K562 (cell line): ENCODE results near the gene CEP120. TPM values are rescaled to one million over a fixed set of nuclear protein-coding genes. Genes with fewer than 3 reads are reported as not detected.

Source experiments
- CEBPB ChIP-seq: fragments of 450-650 bp; IDR thresholded peaks from 2 replicates; pipeline ENCODE4 v1.6.1; 2016; ENCODE audit warnings: missing genetic modification characterization, missing compliant biosample characterization
- EGR1 ChIP-seq: fragments of 450-650 bp; conservative IDR thresholded peaks from 2 replicates; pipeline ENCODE4 v1.6.1; 2017; ENCODE audit warnings: mild to moderate bottlenecking
- EZH2 ChIP-seq: IDR thresholded peaks from 2 replicates; pipeline ENCODE4 v1.6.1; 2012; ENCODE audit warnings: low read depth, mild to moderate bottlenecking, inconsistent platforms, low read length, borderline replicate concordance
- MECOM ChIP-seq: fragments of 250-450 bp; sonication (Bioruptor Pico); IDR thresholded peaks from 2 replicates; pipeline ENCODE4 v1.8.0; 2022; ENCODE audit warnings: inconsistent platforms
- MEIS2 ChIP-seq: fragments of 450-650 bp; IDR thresholded peaks from 2 replicates; pipeline ENCODE4 v1.6.1; 2014; ENCODE audit warnings: mild to moderate bottlenecking; ENCODE audit not compliant: partially characterized antibody
- NBN ChIP-seq: fragments of 450-650 bp; IDR thresholded peaks from 2 replicates; pipeline ENCODE4 v1.6.1; 2016; ENCODE audit warnings: low read depth, mild to moderate bottlenecking
- NFE2 ChIP-seq: IDR thresholded peaks from 2 replicates; pipeline ENCODE4 v1.6.1; 2014; ENCODE audit warnings: antibody characterized with exemption, low read depth
- PBX2 ChIP-seq, 2 experiments: IDR thresholded peaks in 1 of 2; conservative IDR thresholded peaks in 1 of 2; 2 replicates each; pipeline ENCODE4 v1.6.1; 2016; ENCODE audit warnings: low read depth in 2 of 2, mild to moderate bottlenecking in 1 of 2, missing compliant biosample characterization in 1 of 2, missing genetic modification characterization in 1 of 2, moderate library complexity in 1 of 2
- PCBP2 ChIP-seq: fragments of 200-400 bp; formaldehyde crosslinking; IDR thresholded peaks from 2 replicates; pipeline ENCODE4 v1.6.1; 2018; ENCODE audit warnings: low read length, low read depth, mild to moderate bottlenecking, moderate library complexity; ENCODE audit not compliant: poor library complexity, severe bottlenecking
- ZBTB26 ChIP-seq: fragments of 450-650 bp; formaldehyde crosslinking; IDR thresholded peaks from 2 replicates; pipeline ENCODE4 v1.4.0; 2022; ENCODE audit warnings: missing genetic modification characterization
- ZNF3 ChIP-seq: fragments of 250-450 bp; sonication (Bioruptor Pico); IDR thresholded peaks from 2 replicates; pipeline ENCODE4 v1.5.0; 2021; ENCODE audit warnings: mild to moderate bottlenecking, moderate library complexity
- ZNF316 ChIP-seq: fragments of 450-650 bp; IDR thresholded peaks from 2 replicates; pipeline ENCODE4 v1.6.1; 2016
- polyA plus RNA-seq, 8 experiments: library from polyadenylated mRNA; depleted of rRNA in 4 of 8; stranded (reverse) in 5 of 8; unstranded in 3 of 8; fragments of >200 nt; fragmentation: Nextera tagmentation in 2 of 8; fragmentation: Illumina TruSeq in 1 of 8; extraction: Ambion mirVana in 2 of 8; extraction: Trizol in 1 of 8; gene quantifications; 2 replicates each; pipeline versions ENCODE4 v1.2.1 to v1.2.3, GENCODE V29; 2011 to 2014; ENCODE audit warnings: inconsistent platforms in 1 of 8, missing spikeins in 1 of 8
- total RNA-seq, 7 experiments: library from RNA; depleted of rRNA in 6 of 7; stranded (reverse); fragments of >200 nt in 6 of 7; fragmentation: Illumina TruSeq in 2 of 7; extraction: Trizol in 2 of 7; gene quantifications; 2 replicates each; pipeline versions ENCODE4 v1.2.1 to v1.2.3, GENCODE V29; 2011 to 2021; ENCODE audit warnings: low replicate concordance in 1 of 7
- TF ChIP-seq, protein P1 (sequence below): fragments of 200-800 bp; sonication (Bioruptor generic); IDR thresholded peaks from 2 replicates; pipeline ENCODE4 v1.6.1; 2016; ENCODE audit warnings: missing genetic modification characterization, missing compliant biosample characterization
- TF ChIP-seq, protein P2 (sequence below): fragments of 450-650 bp; IDR thresholded peaks from 2 replicates; pipeline ENCODE4 v1.6.1; 2017; ENCODE audit warnings: antibody characterized with exemption, mild to moderate bottlenecking

The CEP120 gene
- total and polyA plus RNA-seq, 9 of the 15 experiments (the other 6 are each of a cell fraction or from before 2014, with no cell fraction given): 3.3 to 24.9 (median 14.4) TPM

DNA sequence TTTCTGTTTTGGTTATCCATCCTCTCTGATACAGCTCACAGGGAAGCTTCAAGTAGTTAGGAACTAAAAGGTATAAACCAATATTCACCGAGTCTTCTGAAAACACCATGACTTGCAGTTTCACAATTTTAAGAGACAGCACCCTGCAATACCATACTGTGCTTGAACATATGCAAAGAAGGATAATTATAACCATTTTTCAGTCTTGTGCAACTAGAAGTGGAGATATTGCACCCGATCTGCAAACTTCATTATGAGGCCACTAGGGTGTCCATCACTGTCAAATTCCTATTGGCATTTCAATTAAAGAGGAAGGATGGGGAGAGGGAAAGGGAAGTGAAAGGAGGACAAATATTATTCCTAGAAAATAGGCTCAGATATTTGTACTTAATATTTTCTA, 32.4 kb upstream of the CEP120 start (continued):
- no peak for TF ChIP-seq ZBTB26 (CRISPR knock-in tag)
- TF ChIP-seq, protein P1, sequence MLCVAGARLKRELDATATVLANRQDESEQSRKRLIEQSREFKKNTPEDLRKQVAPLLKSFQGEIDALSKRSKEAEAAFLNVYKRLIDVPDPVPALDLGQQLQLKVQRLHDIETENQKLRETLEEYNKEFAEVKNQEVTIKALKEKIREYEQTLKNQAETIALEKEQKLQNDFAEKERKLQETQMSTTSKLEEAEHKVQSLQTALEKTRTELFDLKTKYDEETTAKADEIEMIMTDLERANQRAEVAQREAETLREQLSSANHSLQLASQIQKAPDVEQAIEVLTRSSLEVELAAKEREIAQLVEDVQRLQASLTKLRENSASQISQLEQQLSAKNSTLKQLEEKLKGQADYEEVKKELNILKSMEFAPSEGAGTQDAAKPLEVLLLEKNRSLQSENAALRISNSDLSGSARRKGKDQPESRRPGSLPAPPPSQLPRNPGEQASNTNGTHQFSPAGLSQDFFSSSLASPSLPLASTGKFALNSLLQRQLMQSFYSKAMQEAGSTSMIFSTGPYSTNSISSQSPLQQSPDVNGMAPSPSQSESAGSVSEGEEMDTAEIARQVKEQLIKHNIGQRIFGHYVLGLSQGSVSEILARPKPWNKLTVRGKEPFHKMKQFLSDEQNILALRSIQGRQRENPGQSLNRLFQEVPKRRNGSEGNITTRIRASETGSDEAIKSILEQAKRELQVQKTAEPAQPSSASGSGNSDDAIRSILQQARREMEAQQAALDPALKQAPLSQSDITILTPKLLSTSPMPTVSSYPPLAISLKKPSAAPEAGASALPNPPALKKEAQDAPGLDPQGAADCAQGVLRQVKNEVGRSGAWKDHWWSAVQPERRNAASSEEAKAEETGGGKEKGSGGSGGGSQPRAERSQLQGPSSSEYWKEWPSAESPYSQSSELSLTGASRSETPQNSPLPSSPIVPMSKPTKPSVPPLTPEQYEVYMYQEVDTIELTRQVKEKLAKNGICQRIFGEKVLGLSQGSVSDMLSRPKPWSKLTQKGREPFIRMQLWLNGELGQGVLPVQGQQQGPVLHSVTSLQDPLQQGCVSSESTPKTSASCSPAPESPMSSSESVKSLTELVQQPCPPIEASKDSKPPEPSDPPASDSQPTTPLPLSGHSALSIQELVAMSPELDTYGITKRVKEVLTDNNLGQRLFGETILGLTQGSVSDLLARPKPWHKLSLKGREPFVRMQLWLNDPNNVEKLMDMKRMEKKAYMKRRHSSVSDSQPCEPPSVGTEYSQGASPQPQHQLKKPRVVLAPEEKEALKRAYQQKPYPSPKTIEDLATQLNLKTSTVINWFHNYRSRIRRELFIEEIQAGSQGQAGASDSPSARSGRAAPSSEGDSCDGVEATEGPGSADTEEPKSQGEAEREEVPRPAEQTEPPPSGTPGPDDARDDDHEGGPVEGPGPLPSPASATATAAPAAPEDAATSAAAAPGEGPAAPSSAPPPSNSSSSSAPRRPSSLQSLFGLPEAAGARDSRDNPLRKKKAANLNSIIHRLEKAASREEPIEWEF (CRISPR knock-in tag): no peak
- TF ChIP-seq, protein P2, sequence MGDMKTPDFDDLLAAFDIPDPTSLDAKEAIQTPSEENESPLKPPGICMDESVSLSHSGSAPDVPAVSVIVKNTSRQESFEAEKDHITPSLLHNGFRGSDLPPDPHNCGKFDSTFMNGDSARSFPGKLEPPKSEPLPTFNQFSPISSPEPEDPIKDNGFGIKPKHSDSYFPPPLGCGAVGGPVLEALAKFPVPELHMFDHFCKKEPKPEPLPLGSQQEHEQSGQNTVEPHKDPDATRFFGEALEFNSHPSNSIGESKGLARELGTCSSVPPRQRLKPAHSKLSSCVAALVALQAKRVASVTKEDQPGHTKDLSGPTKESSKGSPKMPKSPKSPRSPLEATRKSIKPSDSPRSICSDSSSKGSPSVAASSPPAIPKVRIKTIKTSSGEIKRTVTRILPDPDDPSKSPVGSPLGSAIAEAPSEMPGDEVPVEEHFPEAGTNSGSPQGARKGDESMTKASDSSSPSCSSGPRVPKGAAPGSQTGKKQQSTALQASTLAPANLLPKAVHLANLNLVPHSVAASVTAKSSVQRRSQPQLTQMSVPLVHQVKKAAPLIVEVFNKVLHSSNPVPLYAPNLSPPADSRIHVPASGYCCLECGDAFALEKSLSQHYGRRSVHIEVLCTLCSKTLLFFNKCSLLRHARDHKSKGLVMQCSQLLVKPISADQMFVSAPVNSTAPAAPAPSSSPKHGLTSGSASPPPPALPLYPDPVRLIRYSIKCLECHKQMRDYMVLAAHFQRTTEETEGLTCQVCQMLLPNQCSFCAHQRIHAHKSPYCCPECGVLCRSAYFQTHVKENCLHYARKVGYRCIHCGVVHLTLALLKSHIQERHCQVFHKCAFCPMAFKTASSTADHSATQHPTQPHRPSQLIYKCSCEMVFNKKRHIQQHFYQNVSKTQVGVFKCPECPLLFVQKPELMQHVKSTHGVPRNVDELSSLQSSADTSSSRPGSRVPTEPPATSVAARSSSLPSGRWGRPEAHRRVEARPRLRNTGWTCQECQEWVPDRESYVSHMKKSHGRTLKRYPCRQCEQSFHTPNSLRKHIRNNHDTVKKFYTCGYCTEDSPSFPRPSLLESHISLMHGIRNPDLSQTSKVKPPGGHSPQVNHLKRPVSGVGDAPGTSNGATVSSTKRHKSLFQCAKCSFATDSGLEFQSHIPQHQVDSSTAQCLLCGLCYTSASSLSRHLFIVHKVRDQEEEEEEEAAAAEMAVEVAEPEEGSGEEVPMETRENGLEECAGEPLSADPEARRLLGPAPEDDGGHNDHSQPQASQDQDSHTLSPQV: no peak
- TF ChIP-seq ZNF3 (CRISPR knock-in tag): no peak
- TF ChIP-seq PCBP2: no peak
- TF ChIP-seq EZH2: no peak
- TF ChIP-seq MECOM (CRISPR knock-in tag): no peak
- no peak for TF ChIP-seq EGR1
- TF ChIP-seq MEIS2: peak; percentile 68
- peak; percentile 42 for TF ChIP-seq PBX2 (CRISPR knock-in tag; IDR thresholded peaks at IDR 0.05; ENCODE audit: low read depth)
- peak; percentile 84 for TF ChIP-seq PBX2 (tag; conservative IDR thresholded peaks at IDR 0.05; ENCODE audit: low read depth)
- TF ChIP-seq NFE2: peak; percentile 73
- TF ChIP-seq NBN: no peak
- TF ChIP-seq ZNF316: peak; percentile 74
- peak; percentile 88 for TF ChIP-seq CEBPB
